H9 (cell line): ENCODE data around the gene ZNF345. TPM values are rescaled to one million over a fixed set of nuclear protein-coding genes. Genes with fewer than 3 reads are reported as not detected.

Experiments used
- DNase-seq: peaks from one replicate; pipeline ENCODE4 v3.0.0-alpha.2; 2017
- H2AFZ ChIP-seq: one replicate; pipeline ENCODE4 v1.6.1; 2013; ENCODE audit warnings: mild to moderate bottlenecking, low read length, control low read depth, moderate library complexity
- H2AK5ac ChIP-seq: 2 replicates; pipeline ENCODE4 v1.6.1; 2013; ENCODE audit warnings: low read length, control low read depth, mixed read lengths; ENCODE audit not compliant: insufficient read length
- H2BK120ac ChIP-seq: one replicate; pipeline ENCODE4 v1.6.1; 2013; ENCODE audit warnings: low read depth, mild to moderate bottlenecking, low read length, control low read depth, inconsistent platforms; ENCODE audit not compliant: poor library complexity, severe bottlenecking
- H2BK12ac ChIP-seq: 2 replicates; pipeline ENCODE4 v1.6.1; 2013; ENCODE audit warnings: low read length, control low read depth, mixed read lengths, low read depth; ENCODE audit not compliant: insufficient read length
- H2BK15ac ChIP-seq: 2 replicates; pipeline ENCODE4 v1.6.1; 2013; ENCODE audit warnings: low read depth, low read length, control low read depth
- H2BK20ac ChIP-seq: one replicate; pipeline ENCODE4 v1.6.1; 2013; ENCODE audit warnings: low read depth, mild to moderate bottlenecking, low read length, control low read depth, inconsistent platforms; ENCODE audit not compliant: poor library complexity, severe bottlenecking
- H2BK5ac ChIP-seq: 2 replicates; pipeline ENCODE4 v1.6.1; 2013; ENCODE audit warnings: low read length, control low read depth, mixed read lengths; ENCODE audit not compliant: insufficient read length
- H3K14ac ChIP-seq: 2 replicates; pipeline ENCODE4 v1.6.1; 2013; ENCODE audit warnings: low read length, control low read depth; ENCODE audit not compliant: insufficient read depth
- H3K18ac ChIP-seq: 2 replicates; pipeline ENCODE4 v1.6.1; 2013; ENCODE audit warnings: low read depth, mild to moderate bottlenecking, mixed read lengths, low read length, control low read depth; ENCODE audit not compliant: insufficient read length
- H3K23ac ChIP-seq: 2 replicates; pipeline ENCODE4 v1.6.1; 2013; ENCODE audit warnings: low read length, control low read depth, mixed read lengths, low read depth; ENCODE audit not compliant: insufficient read length
- H3K23me2 ChIP-seq: 2 replicates; pipeline ENCODE4 v1.6.1; 2013; ENCODE audit warnings: low read depth, mild to moderate bottlenecking, mixed read lengths, low read length, control low read depth; ENCODE audit not compliant: insufficient read length, poor library complexity, severe bottlenecking
- H3K27ac ChIP-seq: 2 replicates; pipeline ENCODE4 v1.5.1; 2013; ENCODE audit warnings: low read length, control low read depth, mixed read lengths, low read depth; ENCODE audit not compliant: insufficient read length
- H3K27me3 ChIP-seq: 2 replicates; pipeline ENCODE4 v1.6.1; 2013; ENCODE audit warnings: low read length, control low read depth, inconsistent platforms; ENCODE audit not compliant: insufficient read depth
- H3K4ac ChIP-seq: 2 replicates; pipeline ENCODE4 v1.6.1; 2013; ENCODE audit warnings: low read depth, mild to moderate bottlenecking, control low read depth, inconsistent platforms, low read length, moderate library complexity
- H3K4me1 ChIP-seq: 2 replicates; pipeline ENCODE4 v1.6.1; 2013; ENCODE audit warnings: low read length, control low read depth, inconsistent platforms; ENCODE audit not compliant: insufficient read depth
- H3K4me2 ChIP-seq: 2 replicates; pipeline ENCODE4 v1.6.1; 2013; ENCODE audit warnings: low read length, control low read depth, mixed read lengths; ENCODE audit not compliant: insufficient read length, insufficient read depth
- H3K56ac ChIP-seq: 2 replicates; pipeline ENCODE4 v1.6.1; 2013; ENCODE audit warnings: low read depth, mild to moderate bottlenecking, mixed read lengths, low read length, control low read depth; ENCODE audit not compliant: insufficient read length
- H3K79me1 ChIP-seq: 2 replicates; pipeline ENCODE4 v1.6.1; 2013; ENCODE audit warnings: low read depth, mild to moderate bottlenecking, moderate library complexity, low read length, control low read depth, inconsistent platforms; ENCODE audit not compliant: insufficient read depth, poor library complexity, severe bottlenecking
- H3K79me2 ChIP-seq: 2 replicates; pipeline ENCODE4 v1.6.1; 2013; ENCODE audit warnings: low read length, control low read depth, inconsistent platforms; ENCODE audit not compliant: insufficient read depth
- H3K9ac ChIP-seq: 2 replicates; pipeline ENCODE4 v1.6.1; 2013; ENCODE audit warnings: low read length, control low read depth, mixed read lengths; ENCODE audit not compliant: insufficient read length; ENCODE audit errors: extremely low read depth
- H3K9me3 ChIP-seq: one replicate; pipeline ENCODE4 v1.6.1; 2013; ENCODE audit warnings: low read depth, low read length, inconsistent platforms; ENCODE audit not compliant: control insufficient read depth
- H3T11ph ChIP-seq: one replicate; pipeline ENCODE4 v1.6.1; 2013; ENCODE audit warnings: mild to moderate bottlenecking, low read length, control low read depth, inconsistent platforms
- H4K20me1 ChIP-seq: one replicate; pipeline ENCODE4 v1.6.1; 2013; ENCODE audit not compliant: control insufficient read depth, insufficient read length, insufficient read depth
- H4K5ac ChIP-seq: 2 replicates; pipeline ENCODE4 v1.6.1; 2013; ENCODE audit warnings: low read depth, mild to moderate bottlenecking, mixed read lengths, low read length, control low read depth; ENCODE audit not compliant: insufficient read length
- H4K8ac ChIP-seq: replicated peaks from 2 replicates; pipeline ENCODE4 v1.6.1; 2013; ENCODE audit warnings: low read length, control low read depth, mixed read lengths, low read depth; ENCODE audit not compliant: insufficient read length
- H4K91ac ChIP-seq: 2 replicates; pipeline ENCODE4 v1.6.1; 2013; ENCODE audit warnings: low read depth, mild to moderate bottlenecking, moderate library complexity, mixed read lengths, low read length, control low read depth; ENCODE audit not compliant: insufficient read length
- H3K27ac Mint-ChIP-seq, 3 experiments: 2 replicates in 2 of 3; 3 replicates in 1 of 3; pipeline ENCODE4 v1.8.0; 2020 to 2021; ENCODE audit warnings: mixed read lengths in 3 of 3, mild to moderate bottlenecking in 1 of 3, moderate library complexity in 1 of 3
- H3K27me3 Mint-ChIP-seq: 2 replicates; pipeline ENCODE4 v1.8.0; 2021; ENCODE audit warnings: low read depth, mild to moderate bottlenecking, moderate library complexity, mixed read lengths
- H3K36me3 Mint-ChIP-seq, 3 experiments: 2 replicates in 2 of 3; 3 replicates in 1 of 3; pipeline ENCODE4 v1.8.0; 2020 to 2021; ENCODE audit warnings: low read depth in 3 of 3, mixed read lengths in 3 of 3; ENCODE audit not compliant: insufficient read depth in 1 of 3
- H3K4me1 Mint-ChIP-seq, 2 experiments: 2 replicates each; pipeline ENCODE4 v1.8.0; 2020; ENCODE audit warnings: mixed read lengths in 2 of 2
- H3K4me3 Mint-ChIP-seq, 2 experiments: 2 replicates in 1 of 2; 3 replicates in 1 of 2; pipeline ENCODE4 v1.8.0; 2020 to 2021; ENCODE audit warnings: mild to moderate bottlenecking in 2 of 2, mixed read lengths in 2 of 2, moderate library complexity in 1 of 2
- H3K9me3 Mint-ChIP-seq, 2 experiments: 2 replicates in 1 of 2; 3 replicates in 1 of 2; pipeline ENCODE4 v1.8.0; 2020; ENCODE audit warnings: mild to moderate bottlenecking in 2 of 2, mixed read lengths in 2 of 2, moderate library complexity in 1 of 2
- WGBS: extraction: QIAGEN DNeasy Blood & Tissue Kit; methylation state at CpG from one replicate; pipeline ENCODE4 v1.1.7; 2013; ENCODE audit warnings: missing lambda C conversion rate, low lambda C conversion rate, mixed read lengths; ENCODE audit not compliant: insufficient read length; ENCODE audit errors: extremely low coverage; 5-methylcytosine and 5-hydroxymethylcytosine counted together
- total RNA-seq: library from RNA; stranded (reverse); gene quantifications from 2 replicates; pipeline ENCODE4 v1.2.1, GENCODE V29; 2021
- TF ChIP-seq, protein P1 (sequence below): fragments of 200-600 bp; sonication (generic); conservative IDR thresholded peaks from 3 replicates; pipeline ENCODE4 v1.8.0; 2021; ENCODE audit warnings: antibody characterized with exemption, mild to moderate bottlenecking

The ZNF345 gene
- total RNA-seq, 1 experiment from 2014 or later = 6.0 TPM

DNA sequence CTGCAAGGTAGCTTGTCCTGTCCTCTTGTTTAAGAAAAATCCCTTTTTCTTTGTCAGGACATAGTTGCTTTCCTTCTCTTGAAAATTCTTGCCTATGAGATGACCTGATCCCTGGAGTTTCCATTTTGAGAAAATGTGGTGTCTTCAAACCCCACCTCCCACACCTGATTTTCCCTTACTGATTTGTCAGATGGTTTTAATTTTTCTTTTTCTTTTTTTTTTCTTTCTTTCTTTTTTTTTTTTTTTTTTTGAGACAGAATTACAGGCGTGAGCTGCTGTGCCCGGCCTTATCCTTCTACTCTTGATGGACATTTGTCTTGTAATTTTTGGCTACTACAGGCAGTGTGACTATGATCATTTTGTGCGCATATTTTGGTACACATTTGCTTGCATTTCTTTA is 1.2 kb downstream of the ZNF345 start:
- H2AK5ac ChIP-seq = no peak overlapping the region
- no peak overlapping the region for H2BK15ac ChIP-seq
- no peak overlapping the region for H2BK20ac ChIP-seq
- peaks cover 2 to 3% of the 10 kb centered on the region in 2 experiments for H3K4me1 Mint-ChIP-seq
- H3K4me2 ChIP-seq = peak overlapping the region; percentile 93
- H3K79me2 ChIP-seq = no peaks in the 10 kb centered on the region
- peaks cover 34 to 50% (median 50%) of the 10 kb centered on the region in 3 experiments for H3K36me3 Mint-ChIP-seq
- no peaks in the 10 kb centered on the region for H4K20me1 ChIP-seq
- H3K4me3 Mint-ChIP-seq = no peak overlapping the region; a peak in 1 of 5 replicates
- no peaks in the 10 kb centered on the region for H3K27me3 Mint-ChIP-seq
- no peak overlapping the region for H3K14ac ChIP-seq
- H3K4me1 ChIP-seq = no peaks in the 10 kb centered on the region
- no peak overlapping the region for H2BK5ac ChIP-seq
- no peak overlapping the region for H4K8ac ChIP-seq
- peaks cover 11% of the 10 kb centered on the region for H3K23me2 ChIP-seq
- no peak overlapping the region for H3K23ac ChIP-seq
- no peaks in the 10 kb centered on the region for H3K27me3 ChIP-seq
- H3K9ac ChIP-seq = no peak overlapping the region
- H2BK120ac ChIP-seq = no peak overlapping the region
- TF ChIP-seq, protein P1, sequence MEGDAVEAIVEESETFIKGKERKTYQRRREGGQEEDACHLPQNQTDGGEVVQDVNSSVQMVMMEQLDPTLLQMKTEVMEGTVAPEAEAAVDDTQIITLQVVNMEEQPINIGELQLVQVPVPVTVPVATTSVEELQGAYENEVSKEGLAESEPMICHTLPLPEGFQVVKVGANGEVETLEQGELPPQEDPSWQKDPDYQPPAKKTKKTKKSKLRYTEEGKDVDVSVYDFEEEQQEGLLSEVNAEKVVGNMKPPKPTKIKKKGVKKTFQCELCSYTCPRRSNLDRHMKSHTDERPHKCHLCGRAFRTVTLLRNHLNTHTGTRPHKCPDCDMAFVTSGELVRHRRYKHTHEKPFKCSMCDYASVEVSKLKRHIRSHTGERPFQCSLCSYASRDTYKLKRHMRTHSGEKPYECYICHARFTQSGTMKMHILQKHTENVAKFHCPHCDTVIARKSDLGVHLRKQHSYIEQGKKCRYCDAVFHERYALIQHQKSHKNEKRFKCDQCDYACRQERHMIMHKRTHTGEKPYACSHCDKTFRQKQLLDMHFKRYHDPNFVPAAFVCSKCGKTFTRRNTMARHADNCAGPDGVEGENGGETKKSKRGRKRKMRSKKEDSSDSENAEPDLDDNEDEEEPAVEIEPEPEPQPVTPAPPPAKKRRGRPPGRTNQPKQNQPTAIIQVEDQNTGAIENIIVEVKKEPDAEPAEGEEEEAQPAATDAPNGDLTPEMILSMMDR = no peak
- H4K5ac ChIP-seq = no peak overlapping the region
- H3K9me3 ChIP-seq = no peaks in the 10 kb centered on the region
- no peak overlapping the region for H4K91ac ChIP-seq
- no peak overlapping the region for H3K27ac Mint-ChIP-seq
- H2AFZ ChIP-seq = no peak overlapping the region
- no CpG with 5 or more reads among the region's 3 CpGs for WGBS
- no peak overlapping the region for H3K18ac ChIP-seq
- DNase-seq = no peak
- H3K56ac ChIP-seq = no peak overlapping the region
- H3K4ac ChIP-seq = no peak overlapping the region
- H3T11ph ChIP-seq = no peak overlapping the region
- peaks cover 24 to 40% of the 10 kb centered on the region in 2 experiments for H3K9me3 Mint-ChIP-seq
- H2BK12ac ChIP-seq = no peak overlapping the region
- no peaks in the 10 kb centered on the region for H3K79me1 ChIP-seq
- no peak overlapping the region for H3K27ac ChIP-seq
